ENCODE measurements around the gene MTHFD1L.
"Not testable (repeated sequence)": the region's sequence is repeated elsewhere in the genome, so short reads cannot be mapped to it uniquely, and the experiment has no call there.

The MTHFD1L gene

GRCh38 chr6:150865406-150866146 is at the start of gene MTHFD1L:
TSS of gene MTHFD1L (plus strand) at chr6:150865702. CDS start at chr6:150865823, 121 bp downstream.
- no peak for DNase-seq (ENCODE audit: low read depth)

DNA sequence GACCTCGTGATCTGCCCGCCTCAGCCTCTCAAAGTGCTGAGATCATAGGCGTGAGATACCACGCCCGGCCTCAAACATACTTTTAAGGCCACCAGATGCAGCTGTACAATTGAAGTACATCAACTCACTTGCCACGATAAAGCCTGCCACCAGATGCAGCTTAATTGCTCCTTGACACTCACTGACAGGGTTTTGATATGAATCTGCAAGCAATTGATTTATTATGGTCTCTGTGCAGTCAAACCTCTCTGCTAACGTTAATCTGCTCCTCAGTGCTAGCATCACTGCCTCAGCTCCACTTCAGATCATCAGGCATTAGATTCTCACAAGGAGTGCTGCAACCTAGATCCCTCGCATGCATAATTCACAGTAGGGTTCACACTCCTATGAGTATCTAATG is 48.9 kb upstream of the MTHFD1L start:
- DNase-seq (ENCODE audit: low read depth), result not testable (repeated sequence)

DNA sequence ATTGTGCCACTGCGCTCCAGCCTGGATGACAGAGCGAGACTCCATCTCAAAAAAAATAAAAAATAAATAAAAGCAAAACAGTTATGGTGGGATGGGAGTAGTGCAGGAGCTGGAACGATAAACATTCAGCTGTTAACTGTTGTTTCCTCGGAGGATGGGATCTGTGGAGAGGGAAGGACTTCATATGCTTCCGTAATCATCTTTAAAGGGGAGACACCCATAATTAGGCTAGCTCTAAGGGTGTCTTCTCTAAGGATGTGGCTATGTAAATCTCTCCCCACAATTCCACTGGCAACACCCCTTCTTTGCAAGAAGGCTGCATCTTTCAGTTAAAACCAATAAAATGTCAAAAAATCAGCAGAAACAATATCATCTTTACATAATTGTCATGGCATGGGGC is 42.6 kb upstream of the MTHFD1L start:
- DNase-seq (ENCODE audit: low read depth), result no peak

DNA sequence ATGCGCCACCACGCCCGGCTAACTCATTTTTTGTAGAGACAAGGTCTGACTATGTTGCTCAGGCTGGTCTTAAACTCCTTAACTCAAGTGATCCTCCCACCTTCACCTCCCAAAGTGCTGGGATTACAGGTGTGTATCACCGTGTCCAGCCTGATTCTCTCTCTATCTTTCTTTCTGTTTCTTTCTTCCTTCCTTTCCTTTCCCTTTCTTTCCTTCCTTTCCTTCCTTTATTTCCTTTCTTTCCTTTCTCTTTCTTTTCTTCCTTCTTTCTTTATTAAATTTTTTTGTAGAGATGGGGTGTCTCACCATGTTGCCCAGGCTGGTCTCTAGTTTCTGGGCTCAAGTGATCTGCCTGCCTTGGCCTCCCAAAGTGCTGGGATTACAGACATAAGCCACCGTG is 38.7 kb upstream of the MTHFD1L start:
- DNase-seq (ENCODE audit: low read depth), result no peak

DNA sequence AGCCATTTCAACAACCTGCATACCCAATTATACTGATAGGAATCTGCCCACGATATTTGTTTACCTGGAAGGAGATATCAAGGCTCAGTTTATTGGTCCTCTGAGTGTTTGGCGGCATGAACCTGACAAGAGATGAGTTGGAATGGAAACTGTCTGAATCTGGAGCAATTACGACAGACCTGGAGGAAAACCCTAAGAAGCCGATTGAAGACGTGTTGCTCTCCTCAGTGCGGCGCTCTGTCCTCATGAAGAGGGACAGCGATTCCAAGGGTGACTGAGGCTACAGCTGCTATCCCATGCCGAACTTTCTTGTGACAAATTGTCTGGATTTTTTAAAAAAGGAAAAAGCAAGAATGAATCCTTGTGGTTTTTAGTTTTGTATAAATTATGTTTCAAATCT is 37.4 kb upstream of the MTHFD1L start:
- DNase-seq (ENCODE audit: low read depth), result not testable (repeated sequence)

GRCh38 chr6:150830439-150831165 is 34.9 kb upstream of the MTHFD1L start:
- no peak for DNase-seq (ENCODE audit: low read depth)

- no peak for DNase-seq (ENCODE audit: low read depth)
These were observed 33.9 kb upstream of the MTHFD1L start for GRCh38 chr6:150831577-150831976.

- DNase-seq (ENCODE audit: low read depth), result no peak
These were observed 29.9 kb upstream of the MTHFD1L start for GRCh38 chr6:150835620-150836019.

- DNase-seq (ENCODE audit: low read depth), result no peak
These were observed 25.3 kb upstream of the MTHFD1L start for GRCh38 chr6:150840185-150840584.

DNA sequence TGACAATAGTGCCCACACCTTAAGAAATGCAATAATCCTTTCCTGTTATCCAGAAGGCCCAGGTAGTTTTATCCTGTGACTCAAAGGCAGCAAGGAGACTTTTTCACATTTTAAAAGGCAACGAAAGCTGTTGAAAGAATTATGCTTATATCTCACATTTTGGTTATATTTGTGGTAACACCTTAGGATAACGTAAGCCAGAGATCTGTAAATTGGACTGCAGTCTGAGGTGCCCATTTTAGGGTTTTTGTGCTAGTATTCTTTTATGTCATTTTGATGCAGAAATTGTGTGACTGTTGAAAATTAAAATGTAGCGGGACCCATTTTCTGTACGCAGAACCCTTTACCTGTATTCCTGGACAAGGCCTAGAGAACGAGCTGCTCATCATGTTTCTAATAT is 24.3 kb upstream of the MTHFD1L start:
- no peak for DNase-seq (ENCODE audit: low read depth)

- DNase-seq (ENCODE audit: low read depth), result no peak
These were observed 23.8 kb upstream of the MTHFD1L start for GRCh38 chr6:150841697-150842096.

- no peak for DNase-seq (ENCODE audit: low read depth)
These were observed 21.1 kb upstream of the MTHFD1L start for GRCh38 chr6:150844371-150844770.

- DNase-seq (ENCODE audit: low read depth), result no peak
These were observed 18.9 kb upstream of the MTHFD1L start for GRCh38 chr6:150846641-150847040.

GRCh38 chr6:150848400-150848799 is 17.1 kb upstream of the MTHFD1L start:
- DNase-seq (ENCODE audit: low read depth), result no peak

DNA sequence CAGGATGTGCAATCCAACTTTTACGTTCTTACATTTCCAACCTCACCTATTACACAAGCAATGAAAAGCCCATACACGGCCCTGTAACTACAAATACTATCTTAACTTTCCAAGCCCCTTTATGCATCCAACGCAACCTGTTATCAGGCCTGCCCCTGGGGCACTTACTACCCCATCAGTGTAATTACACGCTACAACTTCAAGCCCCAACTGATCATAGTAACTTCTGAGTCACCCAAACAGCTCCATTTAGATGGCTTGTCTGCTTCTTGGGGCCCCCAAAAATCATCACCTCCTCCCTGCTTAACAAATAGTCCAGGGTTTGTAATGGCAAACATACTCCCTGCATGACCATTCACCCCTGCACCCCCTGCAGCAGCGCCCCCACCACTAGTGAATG is 11.1 kb upstream of the MTHFD1L start:
- DNase-seq (ENCODE audit: low read depth), result not testable (repeated sequence)

DNA sequence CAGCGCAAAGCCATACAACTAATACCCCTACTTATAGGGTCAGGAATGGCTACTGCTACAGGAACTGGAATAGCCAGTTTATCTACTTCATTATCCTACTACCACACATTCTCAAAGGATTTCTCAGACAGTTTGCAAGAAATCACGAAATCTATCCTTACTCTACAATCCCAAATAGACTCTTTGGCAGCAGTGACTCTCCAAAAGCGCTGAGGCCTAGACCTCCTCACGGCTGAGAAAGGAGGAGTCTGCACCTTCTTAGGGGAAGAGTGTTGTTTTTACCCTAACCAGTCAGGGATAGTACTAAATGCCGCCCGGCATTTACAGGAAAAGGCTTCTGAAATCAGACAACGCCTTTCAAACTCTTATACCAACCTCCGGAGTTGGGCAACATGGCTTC is 10.3 kb upstream of the MTHFD1L start:
- DNase-seq (ENCODE audit: low read depth), result not testable (repeated sequence)

- peak; percentile 97 for DNase-seq (ENCODE audit: low read depth)
These were observed 8.2 kb upstream of the MTHFD1L start for GRCh38 chr6:150857062-150857944.

- DNase-seq (ENCODE audit: low read depth), result no peak
These were observed 7.6 kb upstream of the MTHFD1L start for GRCh38 chr6:150857945-150858308.

- not testable (repeated sequence) for DNase-seq (ENCODE audit: low read depth)
These were observed 3.9 kb upstream of the MTHFD1L start for GRCh38 chr6:150861448-150862168.

DNA sequence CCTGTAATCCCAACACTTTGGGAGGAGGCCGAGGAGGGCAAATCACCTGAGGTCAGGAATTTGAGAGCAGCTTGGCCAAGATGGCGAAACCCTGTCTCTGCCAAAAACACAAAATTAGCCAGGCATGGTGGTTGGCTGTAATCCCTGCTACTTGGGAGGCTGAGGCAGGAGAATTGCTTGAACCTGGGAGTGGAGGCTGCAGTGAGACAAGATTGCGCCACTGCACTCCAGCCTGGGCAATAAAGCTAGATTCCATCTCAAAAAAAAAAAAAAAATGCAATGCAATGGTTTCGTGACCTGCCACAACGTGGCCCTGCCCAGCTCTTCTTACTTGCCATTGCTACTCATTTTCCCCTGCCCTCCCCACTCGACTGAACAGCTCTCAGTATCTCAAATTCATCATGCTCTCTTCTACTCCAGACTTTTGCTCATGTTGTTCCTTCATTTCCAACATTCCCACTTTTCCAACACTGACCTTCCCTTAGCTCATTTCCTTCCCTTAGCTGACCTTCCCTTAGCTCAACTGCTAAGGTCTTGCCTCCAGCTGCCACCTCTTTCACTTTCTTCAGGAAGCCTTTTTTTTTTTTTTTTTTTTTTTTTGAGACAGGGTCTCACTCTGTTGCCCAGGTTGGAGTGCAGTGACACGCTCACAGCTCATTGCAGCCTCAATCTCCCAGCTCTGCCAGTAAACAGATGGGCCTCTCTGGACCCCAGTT is 2.1 kb upstream of the MTHFD1L start:
- DNase-seq (ENCODE audit: low read depth), result no peak

DNA sequence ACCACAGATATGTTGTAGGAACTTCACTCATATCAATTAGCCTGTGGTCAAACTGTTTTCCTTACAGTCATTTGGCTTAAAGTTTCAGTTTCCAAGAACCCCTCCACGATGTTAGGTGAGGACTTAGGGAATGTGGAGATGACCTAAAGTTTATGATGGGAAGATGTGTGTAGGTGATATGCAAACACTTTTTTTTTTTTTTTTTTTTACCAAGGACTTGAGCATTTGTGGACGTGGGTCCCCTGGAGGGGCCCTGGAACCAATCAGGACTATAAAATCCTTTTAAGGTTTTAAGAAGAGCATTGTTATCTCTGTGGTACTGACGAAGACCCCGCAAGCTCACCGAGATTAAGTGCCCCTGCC is 478 bp upstream of the MTHFD1L start:
- no peak for DNase-seq (ENCODE audit: low read depth)
